Midbrain (tissue), 1 donor: ENCODE measurements around the gene CPNE5.

ENCODE experiments used
- DNase-seq: peaks from one replicate; lab custom pipeline; 2025; lab: John Stamatoyannopoulos, UW

CPNE5 gene

GRCh38 chr6:36857325-36857724 is 18.1 kb upstream of the CPNE5 start:
- DNase-seq = no peak

- no peak for DNase-seq
Measured at GRCh38 chr6:36856277-36856676, 17.0 kb upstream of the CPNE5 start.

GRCh38 chr6:36855750-36856149 is 16.5 kb upstream of the CPNE5 start:
- no peak for DNase-seq

GRCh38 chr6:36853325-36853724 is 14.1 kb upstream of the CPNE5 start:
- peak; percentile 8 for DNase-seq

- DNase-seq = no peak
Measured at GRCh38 chr6:36852481-36853147, 13.4 kb upstream of the CPNE5 start.

GRCh38 chr6:36851626-36852025 is 12.4 kb upstream of the CPNE5 start:
- DNase-seq = no peak

GRCh38 chr6:36851149-36851614 is 11.9 kb upstream of the CPNE5 start:
- DNase-seq = peak; percentile 86

- DNase-seq = no peak
Measured at GRCh38 chr6:36850021-36850420, 10.8 kb upstream of the CPNE5 start.

GRCh38 chr6:36848658-36849441 is 9.6 kb upstream of the CPNE5 start:
- DNase-seq = peak; percentile 9

- no peak for DNase-seq
Measured at GRCh38 chr6:36847991-36848390, 8.7 kb upstream of the CPNE5 start.

GRCh38 chr6:36847152-36847551 is 7.9 kb upstream of the CPNE5 start:
- DNase-seq = no peak

- DNase-seq = no peak
Measured at GRCh38 chr6:36845233-36845632, 6.0 kb upstream of the CPNE5 start.

GRCh38 chr6:36844232-36845170 is 5.3 kb upstream of the CPNE5 start:
- DNase-seq = no peak

- no peak for DNase-seq
Measured at GRCh38 chr6:36843170-36843569, 3.9 kb upstream of the CPNE5 start.

- no peak for DNase-seq
Measured at GRCh38 chr6:36841756-36842155, 2.5 kb upstream of the CPNE5 start.

- no peak for DNase-seq
Measured at GRCh38 chr6:36840432-36841403, 1.5 kb upstream of the CPNE5 start.

- no peak for DNase-seq
Measured at GRCh38 chr6:36839749-36840431, 646 bp upstream of the CPNE5 start.

GRCh38 chr6:36837686-36838085 is 1.6 kb downstream of the CPNE5 start:
- DNase-seq = no peak

GRCh38 chr6:36837022-36837339 is 2.3 kb downstream of the CPNE5 start:
- DNase-seq = no peak

- no peak for DNase-seq
Measured at GRCh38 chr6:36836111-36837021, 2.9 kb downstream of the CPNE5 start.
